IPS-18c (cell line): ENCODE data around the gene DTWD2.
A peak's percentile ranks its signal among the peaks of the same experiment; 100 is the strongest.

Source experiments
- H3K4me3 ChIP-seq: 2 replicates; pipeline ENCODE4 v1.7.0; 2013; ENCODE audit warnings: low read depth, mild to moderate bottlenecking, low read length, moderate library complexity; ENCODE audit not compliant: insufficient read depth
- H3K9me3 ChIP-seq: one replicate; pipeline ENCODE4 v1.6.1; 2013; ENCODE audit warnings: mild to moderate bottlenecking, low read length, moderate library complexity; ENCODE audit not compliant: control insufficient read depth, insufficient read depth

DTWD2 gene

GRCh38 chr5:118987988-118988865 lies at the start of gene DTWD2:
Gene DTWD2, minus strand, starts transcription at chr5:118988547. Its CDS starts 36 bp downstream, at chr5:118988511.
- Histone ChIP-seq H3K9me3 (no peaks in the 10 kb centered on the region), H3K4me3 (peak within 1 kb of the TSS; percentile 98)

GRCh38 chr5:119037496-119038215 lies 49.3 kb upstream of the DTWD2 start:
- Histone ChIP-seq H3K9me3 (no peaks in the 10 kb centered on the region), H3K4me3 (no peak overlapping the region)

- Histone ChIP-seq H3K9me3 (no peaks in the 10 kb centered on the region), H3K4me3 (no peak overlapping the region)
Observed at GRCh38 chr5:119036101-119036762, 47.9 kb upstream of the DTWD2 start.

- H3K4me3 ChIP-seq, result no peak overlapping the region
- no peaks in the 10 kb centered on the region for H3K9me3 ChIP-seq
Observed at GRCh38 chr5:119033135-119033534, 44.8 kb upstream of the DTWD2 start.

- no peaks in the 10 kb centered on the region for H3K9me3 ChIP-seq
- H3K4me3 ChIP-seq, result no peak overlapping the region
Observed at GRCh38 chr5:119032656-119033055, 44.3 kb upstream of the DTWD2 start.

GRCh38 chr5:119031905-119032304 lies 43.6 kb upstream of the DTWD2 start:
- H3K4me3 ChIP-seq, result no peak overlapping the region

GRCh38 chr5:119031011-119031886 lies 42.9 kb upstream of the DTWD2 start:
- Histone ChIP-seq H3K4me3 (no peak overlapping the region), H3K9me3 (no peaks in the 10 kb centered on the region)

More at GRCh38 chr5:119031905-119032304, 43.6 kb upstream of the DTWD2 start:
- H3K9me3 ChIP-seq, result no peaks in the 10 kb centered on the region

- Histone ChIP-seq H3K4me3 (no peak overlapping the region), H3K9me3 (no peaks in the 10 kb centered on the region)
Observed at GRCh38 chr5:119028575-119028974, 40.2 kb upstream of the DTWD2 start.

- Histone ChIP-seq H3K9me3 (no peaks in the 10 kb centered on the region), H3K4me3 (no peak overlapping the region)
Observed at GRCh38 chr5:119022773-119023172, 34.4 kb upstream of the DTWD2 start.

- H3K9me3 ChIP-seq, result no peaks in the 10 kb centered on the region
- no peak overlapping the region for H3K4me3 ChIP-seq
Observed at GRCh38 chr5:119022017-119022745, 33.8 kb upstream of the DTWD2 start.

- H3K4me3 ChIP-seq, result no peak overlapping the region
- no peaks in the 10 kb centered on the region for H3K9me3 ChIP-seq
Observed at GRCh38 chr5:119021149-119021732, 32.9 kb upstream of the DTWD2 start.

GRCh38 chr5:119019949-119020348 lies 31.6 kb upstream of the DTWD2 start:
- H3K4me3 ChIP-seq, result no peak overlapping the region
- H3K9me3 ChIP-seq, result no peaks in the 10 kb centered on the region

GRCh38 chr5:119019501-119019900 lies 31.2 kb upstream of the DTWD2 start:
- Histone ChIP-seq H3K4me3 (no peak overlapping the region), H3K9me3 (no peaks in the 10 kb centered on the region)

GRCh38 chr5:119017994-119018393 lies 29.6 kb upstream of the DTWD2 start:
- Histone ChIP-seq H3K4me3 (no peak overlapping the region), H3K9me3 (no peaks in the 10 kb centered on the region)

- Histone ChIP-seq H3K4me3 (no peak overlapping the region), H3K9me3 (no peaks in the 10 kb centered on the region)
Observed at GRCh38 chr5:119016125-119016774, 27.9 kb upstream of the DTWD2 start.

- no peaks in the 10 kb centered on the region for H3K9me3 ChIP-seq
- H3K4me3 ChIP-seq, result no peak overlapping the region
Observed at GRCh38 chr5:119011186-119011585, 22.8 kb upstream of the DTWD2 start.
